ENCODE results near the gene CACNA1E. TPM values are rescaled to one million over a fixed set of nuclear protein-coding genes. Genes with fewer than 3 reads are reported as not detected.

CACNA1E gene
- total RNA-seq, 6 donors from 2014 or later, result 0.17 to 1.4 (median 0.51) TPM

DNA sequence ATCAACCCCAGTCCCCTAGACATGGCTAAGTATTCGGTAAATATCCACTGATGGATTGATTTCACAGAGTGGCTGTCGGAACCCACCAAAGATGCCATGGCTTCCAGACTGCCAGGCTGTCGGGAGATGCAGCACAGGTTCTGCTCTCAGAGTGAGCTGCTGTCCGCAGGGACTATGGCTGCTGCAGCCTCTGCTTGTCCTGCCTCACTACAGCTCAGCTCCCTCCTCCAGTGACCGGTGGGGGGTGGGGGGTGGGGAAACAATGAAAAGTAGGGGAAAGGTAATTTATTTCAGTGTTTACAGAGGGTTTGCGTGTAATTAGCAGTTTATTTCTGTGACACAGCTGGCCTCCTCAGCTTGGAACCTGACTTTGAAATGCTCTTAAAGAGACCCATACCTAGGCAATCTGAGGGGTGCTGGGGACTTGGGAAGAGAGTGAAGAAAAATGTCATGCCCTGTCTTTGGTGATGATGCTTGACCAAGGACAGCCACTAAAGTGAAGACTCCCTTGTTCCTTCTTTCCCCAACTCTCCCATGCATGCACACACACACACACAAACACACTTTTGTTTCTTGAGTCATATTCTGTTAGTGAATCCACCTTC lies 109.0 kb downstream of the CACNA1E start:
- no peak overlapping the region for H3K4me3 ChIP-seq
- DNase-seq, result no peak
- no peak overlapping the region for H3K27ac ChIP-seq
- TF ChIP-seq POLR2A (IDR thresholded peaks at IDR 0.05), result no peak
- TF ChIP-seq EP300 (IDR thresholded peaks at IDR 0.05), result no peak
- TF ChIP-seq, protein P1, sequence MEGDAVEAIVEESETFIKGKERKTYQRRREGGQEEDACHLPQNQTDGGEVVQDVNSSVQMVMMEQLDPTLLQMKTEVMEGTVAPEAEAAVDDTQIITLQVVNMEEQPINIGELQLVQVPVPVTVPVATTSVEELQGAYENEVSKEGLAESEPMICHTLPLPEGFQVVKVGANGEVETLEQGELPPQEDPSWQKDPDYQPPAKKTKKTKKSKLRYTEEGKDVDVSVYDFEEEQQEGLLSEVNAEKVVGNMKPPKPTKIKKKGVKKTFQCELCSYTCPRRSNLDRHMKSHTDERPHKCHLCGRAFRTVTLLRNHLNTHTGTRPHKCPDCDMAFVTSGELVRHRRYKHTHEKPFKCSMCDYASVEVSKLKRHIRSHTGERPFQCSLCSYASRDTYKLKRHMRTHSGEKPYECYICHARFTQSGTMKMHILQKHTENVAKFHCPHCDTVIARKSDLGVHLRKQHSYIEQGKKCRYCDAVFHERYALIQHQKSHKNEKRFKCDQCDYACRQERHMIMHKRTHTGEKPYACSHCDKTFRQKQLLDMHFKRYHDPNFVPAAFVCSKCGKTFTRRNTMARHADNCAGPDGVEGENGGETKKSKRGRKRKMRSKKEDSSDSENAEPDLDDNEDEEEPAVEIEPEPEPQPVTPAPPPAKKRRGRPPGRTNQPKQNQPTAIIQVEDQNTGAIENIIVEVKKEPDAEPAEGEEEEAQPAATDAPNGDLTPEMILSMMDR (IDR thresholded peaks at IDR 0.05), result no peak
- no peak for TF ChIP-seq POLR2AphosphoS5 (IDR thresholded peaks at IDR 0.05)
- 26 to 40% methylated on average over 6 of the region's 6 CpGs for WGBS, 2 donors
- no peaks in the 10 kb centered on the region for H3K9me3 ChIP-seq
- H3K36me3 ChIP-seq, result no peaks in the 10 kb centered on the region
- no peaks in the 10 kb centered on the region for H3K27me3 ChIP-seq
- ATAC-seq (ENCODE audit: low FRiP score in 2 of 2), result no peak
- H3K4me1 ChIP-seq, result no peaks in the 10 kb centered on the region

DNA sequence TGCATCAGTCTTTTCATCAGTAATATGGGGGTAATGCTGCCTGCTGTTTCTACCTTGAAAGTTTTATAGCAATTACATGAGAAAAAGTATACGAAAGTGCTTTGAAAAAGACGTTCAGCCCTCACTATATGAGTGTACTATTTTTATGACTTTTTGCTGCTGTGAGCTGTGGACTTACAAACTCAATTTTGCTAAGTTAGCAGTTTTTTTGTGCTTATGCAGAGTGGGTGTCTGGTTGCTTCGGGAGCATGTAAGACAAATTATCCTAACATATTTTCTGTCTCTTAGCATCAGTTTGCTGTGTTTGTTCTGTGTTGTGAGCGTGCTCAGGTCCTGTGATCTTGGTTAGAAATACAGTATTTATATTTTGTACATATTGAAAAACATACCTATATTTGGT lies 109.7 kb downstream of the CACNA1E start:
- Histone ChIP-seq H3K4me3 (no peak overlapping the region), H3K36me3 (no peaks in the 10 kb centered on the region), H3K9me3 (no peaks in the 10 kb centered on the region), H3K27ac (no peak overlapping the region), H3K27me3 (no peaks in the 10 kb centered on the region), H3K4me1 (no peaks in the 10 kb centered on the region)
- DNase-seq, result no peak
- no peak for ATAC-seq (ENCODE audit: low FRiP score in 2 of 2)
- TF ChIP-seq POLR2AphosphoS5 (IDR thresholded peaks at IDR 0.05) (no peak), POLR2A (IDR thresholded peaks at IDR 0.05) (no peak), EP300 (IDR thresholded peaks at IDR 0.05) (no peak)
- TF ChIP-seq, protein P1 (IDR thresholded peaks at IDR 0.05), result no peak
- 75 to 77% methylated on average over 4 of the region's 4 CpGs for WGBS, 2 donors

DNA sequence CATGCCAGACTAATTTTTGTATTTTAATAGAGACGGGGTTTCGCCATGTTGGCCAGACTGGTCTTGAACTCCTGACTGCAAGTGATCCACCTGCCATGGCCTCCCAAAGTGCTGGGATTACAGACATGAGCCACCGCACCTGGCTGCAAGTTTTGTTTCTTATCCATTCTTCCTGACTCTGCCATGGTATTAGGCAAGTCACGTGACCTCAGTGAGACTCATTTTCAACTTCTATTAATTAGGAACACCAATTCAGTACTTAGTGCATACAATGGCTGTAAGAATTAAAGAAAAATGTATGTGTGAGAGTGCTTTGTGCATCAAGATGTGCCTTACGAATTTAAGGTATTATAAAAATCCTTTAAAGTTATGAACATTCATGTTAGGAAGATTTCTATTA lies 111.2 kb downstream of the CACNA1E start:
- TF ChIP-seq EP300 (IDR thresholded peaks at IDR 0.05) (no peak), POLR2AphosphoS5 (IDR thresholded peaks at IDR 0.05) (no peak), POLR2A (IDR thresholded peaks at IDR 0.05) (no peak)
- TF ChIP-seq, protein P1 (IDR thresholded peaks at IDR 0.05), result no peak
- Histone ChIP-seq H3K36me3 (no peaks in the 10 kb centered on the region), H3K4me1 (no peaks in the 10 kb centered on the region), H3K4me3 (no peak overlapping the region), H3K27ac (no peak overlapping the region), H3K9me3 (no peaks in the 10 kb centered on the region), H3K27me3 (no peaks in the 10 kb centered on the region)
- WGBS, 2 donors, result 87 to 90% methylated on average over 3 to 5 of the region's 5 CpGs
- no peak for DNase-seq
- no peak for ATAC-seq (ENCODE audit: low FRiP score in 2 of 2)

DNA sequence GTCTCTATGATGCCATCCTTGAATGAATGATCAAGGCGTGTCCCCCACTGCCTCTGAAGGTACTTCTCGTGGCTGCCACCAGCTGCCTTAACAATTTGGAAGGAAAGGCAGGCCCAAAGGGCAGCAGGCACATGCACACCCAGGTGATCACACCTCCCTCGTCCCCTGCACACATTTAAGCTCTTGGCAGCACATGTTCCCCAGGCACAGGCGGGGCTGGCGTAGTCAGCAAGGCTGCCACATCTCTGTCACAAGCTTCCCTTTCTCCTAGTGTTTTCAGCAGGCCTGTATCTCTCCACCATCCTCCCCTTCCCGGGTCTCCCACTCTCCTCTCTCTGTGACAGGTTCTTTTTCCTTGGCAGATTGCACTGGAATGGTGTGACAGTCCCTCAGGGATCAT lies 111.9 kb downstream of the CACNA1E start:
- TF ChIP-seq EP300 (IDR thresholded peaks at IDR 0.05) (no peak), POLR2AphosphoS5 (IDR thresholded peaks at IDR 0.05) (no peak), POLR2A (IDR thresholded peaks at IDR 0.05) (no peak)
- TF ChIP-seq, protein P1 (IDR thresholded peaks at IDR 0.05), result no peak
- 75 to 80% methylated on average over 6 of the region's 6 CpGs for WGBS, 2 donors
- H3K27ac ChIP-seq, result no peak overlapping the region

More for the DNA sequence above, 111.9 kb downstream of the CACNA1E start:
- Histone ChIP-seq H3K9me3 (no peaks in the 10 kb centered on the region), H3K4me3 (no peak overlapping the region), H3K4me1 (no peaks in the 10 kb centered on the region), H3K27me3 (no peaks in the 10 kb centered on the region), H3K36me3 (no peaks in the 10 kb centered on the region)
- ATAC-seq (ENCODE audit: low FRiP score in 2 of 2) (no peak), DNase-seq (no peak)
